MM.1S (cell line): ENCODE results near the gene CAPZA2.

Experiments
- EZH2 ChIP-seq: fragments of 300-600 bp; sonication (generic); optimal IDR thresholded peaks from 2 replicates; pipeline ENCODE3; 2017; ENCODE audit warnings: low read depth, mild to moderate bottlenecking, antibody characterized with exemption, low read length, mixed read lengths
- EZH2phosphoT487 ChIP-seq: fragments of 300-600 bp; sonication (generic); IDR thresholded peaks from 2 replicates; pipeline ENCODE4 v1.6.1; 2018; ENCODE audit warnings: antibody characterized with exemption, low read length

- TF ChIP-seq EZH2 (no peak), EZH2phosphoT487 (no peak)
Measured at GRCh38 chr7:116897661-116898060, 35.3 kb downstream of the CAPZA2 start.
